ENCODE results near the gene ELOVL7. TPM values are rescaled to one million over a fixed set of nuclear protein-coding genes. Genes with fewer than 3 reads are reported as not detected.
"Not testable (repeated sequence)": the region's sequence is repeated elsewhere in the genome, so short reads cannot be mapped to it uniquely, and the experiment has no call there.

Gene ELOVL7
- total and polyA plus RNA-seq, 3 experiments from 2014 or later, result 0.11 to 0.18 TPM; not detected in 1

GRCh38 chr5:60738461-60738860, 105.6 kb downstream of the ELOVL7 start:
- POLR2A ChIA-PET, result no interaction called here
- Histone ChIP-seq H3K36me3 (ENCODE audit: insufficient read depth, low read length) (no peaks in the 10 kb centered on the region), H3K4me1 (ENCODE audit: insufficient read depth, low read length) (no peaks in the 10 kb centered on the region), H3K4me3 (ENCODE audit: low read length) (no peak overlapping the region), H3K27ac (ENCODE audit: low read depth, low read length) (no peak overlapping the region), H3K9me3 (ENCODE audit: low read length) (no peaks in the 10 kb centered on the region), H3K27me3 (ENCODE audit: insufficient read depth, low read length, poor library complexity, severe bottlenecking) (no peaks in the 10 kb centered on the region)
- no peak overlapping the region for H3K4me3 Mint-ChIP-seq
- peaks cover 5 to 12% of the 10 kb centered on the region in 2 donors for H3K27me3 Mint-ChIP-seq
- no peak for DNase-seq
- H3K36me3 Mint-ChIP-seq, result peaks cover 0 to 4% (median 0%) of the 10 kb centered on the region in 3 donors
- no peaks in the 10 kb centered on the region for H3K4me1 Mint-ChIP-seq
- H3K27ac Mint-ChIP-seq, result no peak overlapping the region
- CTCF ChIA-PET, result interaction anchor here (1.5 kb wide), 1 partner anchor 20 kb away, joined by 3 read pairs; no protein-coding TSS in a partner anchor
- H3K9me3 Mint-ChIP-seq, result peaks cover 5 to 16% (median 14%) of the 10 kb centered on the region in 5 donors

- H3K27me3 Mint-ChIP-seq, result peaks cover 7 to 24% of the 10 kb centered on the region in 2 donors
- H3K36me3 ChIP-seq (ENCODE audit: insufficient read depth, low read length); DNase-seq; H3K9me3 ChIP-seq (ENCODE audit: low read length); POLR2A ChIA-PET; H3K4me3 ChIP-seq (ENCODE audit: low read length); H3K4me1 ChIP-seq (ENCODE audit: insufficient read depth, low read length); H3K4me3 Mint-ChIP-seq; H3K27ac Mint-ChIP-seq; H3K9me3 Mint-ChIP-seq; H3K27me3 ChIP-seq (ENCODE audit: insufficient read depth, low read length, poor library complexity, severe bottlenecking); H3K4me1 Mint-ChIP-seq; H3K36me3 Mint-ChIP-seq; H3K27ac ChIP-seq (ENCODE audit: low read depth, low read length): not testable (repeated sequence)
- CTCF ChIA-PET, result interaction anchor here (1.2 kb wide), 1 partner anchor 12 kb away, joined by 3 read pairs; no protein-coding TSS in a partner anchor
Measured at GRCh38 chr5:60730858-60731257, 113.2 kb downstream of the ELOVL7 start.

- no peak overlapping the region for H3K27ac Mint-ChIP-seq
- DNase-seq, result no peak
- POLR2A ChIA-PET, result no interaction called here
- H3K4me3 Mint-ChIP-seq, result no peak overlapping the region
- no peaks in the 10 kb centered on the region for H3K4me1 ChIP-seq (ENCODE audit: insufficient read depth, low read length)
- H3K36me3 ChIP-seq (ENCODE audit: insufficient read depth, low read length), result no peaks in the 10 kb centered on the region
- H3K27me3 Mint-ChIP-seq, result peaks cover 0 to 39% of the 10 kb centered on the region in 2 donors
- no peaks in the 10 kb centered on the region for H3K4me1 Mint-ChIP-seq
- H3K9me3 Mint-ChIP-seq, result peaks cover 0 to 2% (median 0%) of the 10 kb centered on the region in 5 donors
- no peak overlapping the region for H3K4me3 ChIP-seq (ENCODE audit: low read length)
- no peaks in the 10 kb centered on the region for H3K9me3 ChIP-seq (ENCODE audit: low read length)
- H3K36me3 Mint-ChIP-seq, result no peaks in the 10 kb centered on the region
- H3K27ac ChIP-seq (ENCODE audit: low read depth, low read length), result no peak overlapping the region
- no peaks in the 10 kb centered on the region for H3K27me3 ChIP-seq (ENCODE audit: insufficient read depth, low read length, poor library complexity, severe bottlenecking)
- CTCF ChIA-PET, result no interaction called here
Measured at GRCh38 chr5:60727033-60727679, 116.9 kb downstream of the ELOVL7 start.

GRCh38 chr5:60724126-60724525, 119.9 kb downstream of the ELOVL7 start:
- H3K4me3 Mint-ChIP-seq, result no peak overlapping the region
- no peaks in the 10 kb centered on the region for H3K36me3 Mint-ChIP-seq
- peaks cover 13 to 27% of the 10 kb centered on the region in 2 donors for H3K27me3 Mint-ChIP-seq
- H3K36me3 ChIP-seq (ENCODE audit: insufficient read depth, low read length), result no peaks in the 10 kb centered on the region
- DNase-seq, result no peak
- no peaks in the 10 kb centered on the region for H3K9me3 ChIP-seq (ENCODE audit: low read length)
- H3K27me3 ChIP-seq (ENCODE audit: insufficient read depth, low read length, poor library complexity, severe bottlenecking), result no peaks in the 10 kb centered on the region
- no peak overlapping the region for H3K27ac Mint-ChIP-seq
- no peak overlapping the region for H3K27ac ChIP-seq (ENCODE audit: low read depth, low read length)
- H3K4me1 ChIP-seq (ENCODE audit: insufficient read depth, low read length), result no peaks in the 10 kb centered on the region
- H3K4me1 Mint-ChIP-seq, result no peaks in the 10 kb centered on the region
- CTCF ChIA-PET, result interaction anchor here (1.3 kb wide), 1 partner anchor 11 kb away, joined by 5 read pairs; no protein-coding TSS in a partner anchor
- H3K9me3 Mint-ChIP-seq, result no peaks in the 10 kb centered on the region
- POLR2A ChIA-PET, result no interaction called here
- H3K4me3 ChIP-seq (ENCODE audit: low read length), result no peak overlapping the region

GRCh38 chr5:60722416-60722815, 121.7 kb downstream of the ELOVL7 start:
- no peak overlapping the region for H3K27ac Mint-ChIP-seq
- CTCF ChIA-PET, result no interaction called here

GRCh38 chr5:60719329-60719728, 124.7 kb downstream of the ELOVL7 start:
- Histone ChIP-seq H3K36me3 (ENCODE audit: insufficient read depth, low read length) (no peaks in the 10 kb centered on the region), H3K4me1 (ENCODE audit: insufficient read depth, low read length) (no peaks in the 10 kb centered on the region), H3K4me3 (ENCODE audit: low read length) (no peak overlapping the region), H3K27ac (ENCODE audit: low read depth, low read length) (no peak overlapping the region), H3K9me3 (ENCODE audit: low read length) (no peaks in the 10 kb centered on the region), H3K27me3 (ENCODE audit: insufficient read depth, low read length, poor library complexity, severe bottlenecking) (no peaks in the 10 kb centered on the region)
- ChIA-PET POLR2A (no interaction called here), CTCF (interaction anchor here (1.5 kb wide), 1 partner anchor 19 kb away, joined by 3 read pairs; no protein-coding TSS in a partner anchor)
- no peak overlapping the region for H3K27ac Mint-ChIP-seq
- DNase-seq, result no peak
- peaks cover 0 to 9% (median 7%) of the 10 kb centered on the region in 5 donors for H3K9me3 Mint-ChIP-seq
- peaks cover 0 to 3% (median 0%) of the 10 kb centered on the region in 3 donors for H3K36me3 Mint-ChIP-seq
- peaks cover 0 to 2% (median 0%) of the 10 kb centered on the region in 3 donors for H3K4me1 Mint-ChIP-seq
- H3K27me3 Mint-ChIP-seq, result peaks cover 19 to 45% of the 10 kb centered on the region in 2 donors
- H3K4me3 Mint-ChIP-seq, result no peak overlapping the region

More at GRCh38 chr5:60722416-60722815, 121.7 kb downstream of the ELOVL7 start:
- DNase-seq, result no peak
- POLR2A ChIA-PET, result no interaction called here
- H3K9me3 ChIP-seq (ENCODE audit: low read length), result no peaks in the 10 kb centered on the region
- Mint-ChIP-seq H3K4me3 (no peak overlapping the region), H3K27me3 (peaks cover 14 to 35% of the 10 kb centered on the region in 2 donors), H3K36me3 (no peaks in the 10 kb centered on the region), H3K4me1 (peaks cover 0 to 2% (median 0%) of the 10 kb centered on the region in 3 donors), H3K9me3 (peaks cover 0 to 2% (median 0%) of the 10 kb centered on the region in 5 donors)
- no peaks in the 10 kb centered on the region for H3K27me3 ChIP-seq (ENCODE audit: insufficient read depth, low read length, poor library complexity, severe bottlenecking)
- H3K4me3 ChIP-seq (ENCODE audit: low read length), result no peak overlapping the region
- H3K27ac ChIP-seq (ENCODE audit: low read depth, low read length), result no peak overlapping the region
- no peaks in the 10 kb centered on the region for H3K4me1 ChIP-seq (ENCODE audit: insufficient read depth, low read length)
- no peaks in the 10 kb centered on the region for H3K36me3 ChIP-seq (ENCODE audit: insufficient read depth, low read length)

- CTCF ChIA-PET, result interaction anchor here (0.8 to 1.5 kb wide), 2 partner anchors 18 to 20 kb away, joined by 3 read pairs; partner anchors contain the start of gene DEPDC1B
- Mint-ChIP-seq H3K27me3 (peaks cover 21 to 44% of the 10 kb centered on the region in 2 donors), H3K36me3 (peaks cover 0 to 6% (median 0%) of the 10 kb centered on the region in 3 donors)
Measured at GRCh38 chr5:60718166-60718892, 125.7 kb downstream of the ELOVL7 start.

More at GRCh38 chr5:60718166-60718892, 125.7 kb downstream of the ELOVL7 start:
- no peak for DNase-seq
- no peak overlapping the region for H3K27ac ChIP-seq (ENCODE audit: low read depth, low read length)
- Mint-ChIP-seq H3K27ac (no peak overlapping the region), H3K4me1 (peaks cover 0 to 2% (median 0%) of the 10 kb centered on the region in 3 donors), H3K4me3 (no peak overlapping the region), H3K9me3 (peaks cover 0 to 11% (median 7%) of the 10 kb centered on the region in 5 donors)
- POLR2A ChIA-PET, result no interaction called here
- H3K36me3 ChIP-seq (ENCODE audit: insufficient read depth, low read length), result no peaks in the 10 kb centered on the region
- H3K9me3 ChIP-seq (ENCODE audit: low read length), result no peaks in the 10 kb centered on the region
- H3K27me3 ChIP-seq (ENCODE audit: insufficient read depth, low read length, poor library complexity, severe bottlenecking), result no peaks in the 10 kb centered on the region
- H3K4me3 ChIP-seq (ENCODE audit: low read length), result no peak overlapping the region
- no peaks in the 10 kb centered on the region for H3K4me1 ChIP-seq (ENCODE audit: insufficient read depth, low read length)
